PC-3 (cell line): Measurements from ENCODE around the gene LIPH. TPM values are rescaled to one million over a fixed set of nuclear protein-coding genes. Genes with fewer than 3 reads are reported as not detected.
"Not testable (repeated sequence)": the region's sequence is repeated elsewhere in the genome, so short reads cannot be mapped to it uniquely, and the experiment has no call there.

ENCODE experiments used
- ATAC-seq: fragments of 200-7000 bp; cut with Tn5 transposase; 2 replicates; pipeline ENCODE4 v1.9.1; 2020; ENCODE audit warnings: mild to moderate bottlenecking, moderate library complexity
- BruUV-seq: library from RNA; stranded (reverse); fragments of 400-500 nt; replicated peaks from 2 replicates; lab custom pipeline; 2021; lab: Mats Ljungman, UMichigan
- CTCF ChIA-PET: fragments of 300-600 bp; sonication (Branson Sonifier 250); formaldehyde crosslinking; loops from one replicate; lab custom pipeline; 2022; ENCODE audit warnings: antibody characterized with exemption; lab: Charles Lee
- POLR2A ChIA-PET: fragments of 300-600 bp; sonication (Branson Sonifier 250); formaldehyde crosslinking; loops from one replicate; lab custom pipeline; 2022; ENCODE audit warnings: antibody characterized with exemption; ENCODE audit not compliant: unreplicated experiment; lab: Charles Lee
- DNase-seq: peaks from one replicate; pipeline ENCODE4 v3.0.0-alpha.2; 2015
- H2AFZ ChIP-seq: fragments of 300-600 bp; sonication (generic); 2 replicates; pipeline ENCODE4 v1.6.0; 2016; ENCODE audit warnings: antibody characterized with exemption, low read length
- H3F3A ChIP-seq: fragments of 300-600 bp; sonication (generic); one replicate; pipeline ENCODE4 v1.6.0; 2017; ENCODE audit warnings: antibody characterized with exemption, low read length, control low read depth, mild to moderate bottlenecking; ENCODE audit not compliant: unreplicated experiment
- H3K27ac ChIP-seq: fragments of 300-600 bp; sonication (generic); 2 replicates; pipeline ENCODE4 v1.5.1; 2016; ENCODE audit warnings: mild to moderate bottlenecking, low read length
- H3K27me3 ChIP-seq: fragments of 300-600 bp; sonication (generic); 2 replicates; pipeline ENCODE4 v1.6.1; 2016; ENCODE audit warnings: low read length, mixed read lengths
- H3K36me3 ChIP-seq: fragments of 300-600 bp; sonication (generic); 2 replicates; pipeline ENCODE4 v1.6.1; 2016; ENCODE audit warnings: low read depth, mixed run types, low read length, mixed read lengths
- H3K4me1 ChIP-seq: fragments of 300-600 bp; sonication (generic); 2 replicates; pipeline ENCODE4 v1.5.1; 2016; ENCODE audit warnings: low read length; ENCODE audit not compliant: insufficient read depth
- H3K4me2 ChIP-seq: fragments of 300-600 bp; sonication (generic); 2 replicates; pipeline ENCODE4 v1.6.0; 2016; ENCODE audit warnings: low read length
- H3K4me3 ChIP-seq: fragments of 300-600 bp; sonication (generic); 2 replicates; pipeline ENCODE4 v1.5.1; 2016; ENCODE audit warnings: mild to moderate bottlenecking, low read length, mixed read lengths
- H3K79me2 ChIP-seq: fragments of 300-600 bp; sonication (generic); 2 replicates; pipeline ENCODE4 v1.6.1; 2017; ENCODE audit warnings: low read length, mixed read lengths
- H3K9ac ChIP-seq: fragments of 300-600 bp; sonication (generic); 2 replicates; pipeline ENCODE4 v1.6.0; 2016; ENCODE audit warnings: mild to moderate bottlenecking, low read length
- H3K9me2 ChIP-seq: fragments of 300-600 bp; sonication (generic); replicated peaks from 2 replicates; pipeline ENCODE4 v1.6.1; 2016; ENCODE audit warnings: mixed run types, low read length, mixed read lengths
- H3K9me3 ChIP-seq: fragments of 300-600 bp; sonication (generic); 2 replicates; pipeline ENCODE4 v1.6.1; 2016; ENCODE audit warnings: low read length, mixed read lengths
- H4K20me1 ChIP-seq: fragments of 300-600 bp; sonication (generic); 2 replicates; pipeline ENCODE4 v1.6.1; 2016; ENCODE audit warnings: low read length, mixed read lengths
- EZH2 ChIP-seq: fragments of 300-600 bp; sonication (generic); IDR thresholded peaks from one replicate; pipeline ENCODE4 v1.6.1; 2017; ENCODE audit warnings: antibody characterized with exemption, mild to moderate bottlenecking, low read length; ENCODE audit not compliant: unreplicated experiment
- EZH2phosphoT487 ChIP-seq: fragments of 300-600 bp; sonication (generic); IDR thresholded peaks from 2 replicates; pipeline ENCODE4 v1.6.1; 2018; ENCODE audit warnings: mild to moderate bottlenecking, antibody characterized with exemption, low read length, borderline replicate concordance
- intact Hi-C: fragments of 100-400 bp; cut with micrococcal nuclease; formaldehyde crosslinking; loops from 2 replicates; pipeline ENCODE4 v1.9.0; 2023
- total RNA-seq: library from RNA; depleted of rRNA; stranded (reverse); fragments of >200 nt; gene quantifications from 2 replicates; pipeline ENCODE4 v1.2.3, GENCODE V29; 2014
- TF ChIP-seq, protein P1 (sequence below): fragments of 300-600 bp; sonication (generic); conservative IDR thresholded peaks from 2 replicates; pipeline ENCODE4 v1.5.1; 2017; ENCODE audit warnings: antibody characterized with exemption, low read depth, mild to moderate bottlenecking, low read length

LIPH gene
- total RNA-seq, 1 experiment from 2014 or later = 1.0 TPM

DNA sequence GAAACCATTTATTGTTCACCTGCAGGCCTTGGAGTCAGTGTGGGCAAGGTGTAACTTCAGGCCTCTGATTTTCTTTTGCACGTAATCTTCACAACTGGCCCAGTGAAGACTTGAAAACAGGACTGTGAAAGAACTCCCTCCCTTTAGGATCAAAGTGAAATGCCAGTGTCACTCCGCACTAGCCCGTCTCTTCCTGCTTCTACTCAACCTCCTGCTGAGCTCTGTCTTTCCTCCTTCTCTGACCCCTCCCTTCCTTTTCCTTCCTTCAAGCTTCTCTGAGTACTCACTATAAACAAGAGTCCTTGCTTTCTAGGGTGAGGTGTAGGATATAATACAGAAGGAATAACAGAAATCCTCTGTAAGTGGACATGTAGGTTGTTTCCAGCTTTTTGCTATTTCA lies 82.1 kb downstream of the LIPH start:
- CTCF ChIA-PET = no interaction called here
- Histone ChIP-seq H3K9me3 (no peaks in the 10 kb centered on the region), H3K4me2 (no peak overlapping the region), H3K9ac (no peak overlapping the region), H4K20me1 (no peaks in the 10 kb centered on the region), H3K36me3 (no peaks in the 10 kb centered on the region), H3K27ac (no peak overlapping the region), H2AFZ (no peak overlapping the region), H3K27me3 (no peaks in the 10 kb centered on the region), H3K4me1 (no peaks in the 10 kb centered on the region), H3F3A (no peaks in the 10 kb centered on the region), H3K4me3 (no peak overlapping the region), H3K9me2 (no peaks in the 10 kb centered on the region), H3K79me2 (no peaks in the 10 kb centered on the region)
- TF ChIP-seq EZH2 (no peak), EZH2phosphoT487 (no peak)
- TF ChIP-seq, protein P1, sequence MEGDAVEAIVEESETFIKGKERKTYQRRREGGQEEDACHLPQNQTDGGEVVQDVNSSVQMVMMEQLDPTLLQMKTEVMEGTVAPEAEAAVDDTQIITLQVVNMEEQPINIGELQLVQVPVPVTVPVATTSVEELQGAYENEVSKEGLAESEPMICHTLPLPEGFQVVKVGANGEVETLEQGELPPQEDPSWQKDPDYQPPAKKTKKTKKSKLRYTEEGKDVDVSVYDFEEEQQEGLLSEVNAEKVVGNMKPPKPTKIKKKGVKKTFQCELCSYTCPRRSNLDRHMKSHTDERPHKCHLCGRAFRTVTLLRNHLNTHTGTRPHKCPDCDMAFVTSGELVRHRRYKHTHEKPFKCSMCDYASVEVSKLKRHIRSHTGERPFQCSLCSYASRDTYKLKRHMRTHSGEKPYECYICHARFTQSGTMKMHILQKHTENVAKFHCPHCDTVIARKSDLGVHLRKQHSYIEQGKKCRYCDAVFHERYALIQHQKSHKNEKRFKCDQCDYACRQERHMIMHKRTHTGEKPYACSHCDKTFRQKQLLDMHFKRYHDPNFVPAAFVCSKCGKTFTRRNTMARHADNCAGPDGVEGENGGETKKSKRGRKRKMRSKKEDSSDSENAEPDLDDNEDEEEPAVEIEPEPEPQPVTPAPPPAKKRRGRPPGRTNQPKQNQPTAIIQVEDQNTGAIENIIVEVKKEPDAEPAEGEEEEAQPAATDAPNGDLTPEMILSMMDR = no peak
- no TSS peak for BruUV-seq
- POLR2A ChIA-PET = interaction anchor here (0.6 kb wide), 1 partner anchor 556 kb away, joined by 3 read pairs; no protein-coding TSS in a partner anchor
- no peak for ATAC-seq
- DNase-seq = no peak
- intact Hi-C loops = no loop called here

DNA sequence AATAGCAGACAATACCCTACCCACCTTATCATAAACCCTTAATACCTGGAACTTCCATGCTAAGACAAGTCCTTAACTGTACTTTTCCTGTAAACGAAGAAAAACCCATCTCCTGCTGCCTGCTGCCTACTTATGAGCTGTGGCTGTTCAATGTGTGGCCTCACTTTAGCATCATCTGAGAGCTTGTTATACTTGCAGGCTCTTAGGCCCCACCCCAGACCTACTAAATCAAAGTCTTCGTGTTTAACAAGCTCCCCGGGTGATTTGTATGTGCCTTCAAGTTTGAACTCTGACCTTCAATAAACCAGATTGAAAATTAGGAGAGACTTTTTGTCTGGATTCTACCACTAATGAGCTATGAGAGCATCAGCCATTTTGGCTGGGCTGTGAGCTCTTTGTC lies 82.8 kb downstream of the LIPH start:
- Histone ChIP-seq H3K4me2 (no peak overlapping the region), H3K9me2 (no peaks in the 10 kb centered on the region), H3F3A (no peaks in the 10 kb centered on the region), H3K4me1 (no peaks in the 10 kb centered on the region), H3K9me3 (no peaks in the 10 kb centered on the region), H3K27me3 (no peaks in the 10 kb centered on the region), H3K36me3 (no peaks in the 10 kb centered on the region), H2AFZ (no peak overlapping the region), H3K27ac (no peak overlapping the region), H3K9ac (no peak overlapping the region), H3K79me2 (no peaks in the 10 kb centered on the region), H3K4me3 (no peak overlapping the region), H4K20me1 (no peaks in the 10 kb centered on the region)
- CTCF ChIA-PET = no interaction called here
- intact Hi-C loops = no loop called here
- no peak for TF ChIP-seq EZH2phosphoT487
- ATAC-seq (no peak), DNase-seq (no peak)
- BruUV-seq = no TSS peak
- POLR2A ChIA-PET = interaction anchor here (0.6 kb wide), 1 partner anchor 556 kb away, joined by 3 read pairs; no protein-coding TSS in a partner anchor

DNA sequence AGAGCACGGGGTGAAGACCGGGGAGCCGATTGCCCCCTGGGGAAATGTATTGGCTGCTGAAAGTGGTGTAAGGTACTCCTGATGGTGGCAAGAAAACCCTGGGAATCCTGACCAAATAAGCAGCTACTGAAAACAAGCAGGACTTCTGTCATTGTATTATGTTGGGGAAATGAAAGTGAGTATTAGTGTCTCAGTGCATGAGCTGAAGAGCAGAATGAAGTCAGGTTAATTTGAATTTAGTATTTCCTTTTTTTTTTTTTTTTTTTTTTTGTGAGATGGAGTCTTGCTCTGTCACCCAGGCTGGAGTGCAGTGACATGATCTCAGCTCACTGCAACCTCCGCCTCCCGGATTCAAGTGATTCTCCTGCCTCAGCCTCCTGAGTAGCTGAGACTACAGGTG lies 86.3 kb downstream of the LIPH start:
- BruUV-seq, intact Hi-C loops, H3F3A ChIP-seq, H3K9me3 ChIP-seq, H3K4me1 ChIP-seq, H3K9me2 ChIP-seq, H4K20me1 ChIP-seq, H3K27me3 ChIP-seq, H3K4me2 ChIP-seq, DNase-seq, H3K79me2 ChIP-seq, H3K9ac ChIP-seq, CTCF ChIA-PET, ATAC-seq, H3K4me3 ChIP-seq, H2AFZ ChIP-seq, H3K27ac ChIP-seq, H3K36me3 ChIP-seq: not testable (repeated sequence)
- POLR2A ChIA-PET = interaction anchor here (0.6 kb wide), 1 partner anchor 524 kb away, joined by 29 read pairs; no protein-coding TSS in a partner anchor

DNA sequence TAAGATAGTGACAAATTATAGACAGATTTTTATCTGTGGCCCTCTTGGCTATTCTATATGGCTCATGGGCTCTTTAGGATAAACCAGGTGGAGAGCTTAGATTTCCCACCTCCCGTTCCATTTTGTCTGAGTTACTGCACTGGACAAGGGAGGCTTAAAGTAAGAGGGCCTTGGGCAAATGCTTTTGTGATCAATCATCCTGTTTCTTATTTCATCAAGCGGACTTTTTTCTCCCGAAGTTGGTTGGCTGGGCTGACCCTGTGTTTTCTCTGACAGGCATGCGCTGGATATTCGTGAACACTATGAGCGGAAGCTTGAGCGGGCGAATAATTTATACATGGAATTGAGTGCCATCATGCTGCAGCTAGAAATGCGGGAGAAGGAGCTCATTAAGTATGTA lies 86.9 kb downstream of the LIPH start:
- Histone ChIP-seq H3K79me2 (no peaks in the 10 kb centered on the region), H3K27me3 (no peaks in the 10 kb centered on the region), H2AFZ (no peak overlapping the region), H3K4me2 (no peak overlapping the region), H3K4me3 (no peak overlapping the region), H3K9me3 (no peaks in the 10 kb centered on the region), H4K20me1 (no peaks in the 10 kb centered on the region), H3K4me1 (no peaks in the 10 kb centered on the region), H3F3A (no peaks in the 10 kb centered on the region), H3K9me2 (no peaks in the 10 kb centered on the region), H3K27ac (no peak overlapping the region), H3K9ac (no peak overlapping the region), H3K36me3 (no peaks in the 10 kb centered on the region)
- DNase-seq (no peak), ATAC-seq (no peak)
- POLR2A ChIA-PET = interaction anchor here (0.6 kb wide), 1 partner anchor 524 kb away, joined by 29 read pairs; no protein-coding TSS in a partner anchor
- BruUV-seq = no TSS peak
- TF ChIP-seq EZH2 (no peak), EZH2phosphoT487 (no peak)
- TF ChIP-seq, protein P1 = no peak
- CTCF ChIA-PET = no interaction called here
- intact Hi-C loops = no loop called here
